ACC112 (cell line): ENCODE measurements around the gene NID2.

ENCODE experiments used
- H2AFZ ChIP-seq: fragments of 200-600 bp; sonication (generic); one replicate; pipeline ENCODE4 v1.6.0; 2017; ENCODE audit warnings: antibody characterized with exemption, low read length; ENCODE audit not compliant: unreplicated experiment
- H3K27ac ChIP-seq: fragments of 200-600 bp; sonication (generic); 2 replicates; pipeline ENCODE4 v1.5.1; 2014; ENCODE audit warnings: low read depth, mild to moderate bottlenecking, antibody characterized with exemption, low read length, moderate library complexity
- H3K27me3 ChIP-seq: fragments of 200-600 bp; sonication (generic); 2 replicates; pipeline ENCODE4 v1.6.1; 2014; ENCODE audit warnings: mild to moderate bottlenecking, antibody characterized with exemption, low read length, moderate library complexity, mixed read lengths; ENCODE audit not compliant: insufficient read depth
- H3K36me3 ChIP-seq: fragments of 200-600 bp; sonication (generic); 2 replicates; pipeline ENCODE4 v1.6.1; 2016; ENCODE audit warnings: mild to moderate bottlenecking, antibody characterized with exemption, low read length, moderate library complexity, mixed read lengths; ENCODE audit not compliant: insufficient read depth
- H3K4me1 ChIP-seq: fragments of 200-600 bp; sonication (generic); one replicate; pipeline ENCODE4 v1.6.1; 2016; ENCODE audit warnings: low read length, mixed read lengths; ENCODE audit not compliant: insufficient read depth, unreplicated experiment, control insufficient read depth
- H3K4me3 ChIP-seq: fragments of 200-600 bp; sonication (generic); 2 replicates; pipeline ENCODE4 v1.5.1; 2014; ENCODE audit warnings: mild to moderate bottlenecking, low read depth, low read length
- H3K79me2 ChIP-seq: fragments of 200-600 bp; sonication (generic); one replicate; pipeline ENCODE4 v1.6.0; 2016; ENCODE audit warnings: low read length; ENCODE audit not compliant: control insufficient read depth, unreplicated experiment, insufficient read depth

The NID2 gene

GRCh38 chr14:52053044-52053443 is 15.8 kb downstream of the NID2 start:
- Histone ChIP-seq H3K79me2 (peaks cover 68% of the 10 kb centered on the region), H3K36me3 (peaks cover 37% of the 10 kb centered on the region), H3K27ac (peak overlapping the region; percentile 93), H2AFZ (no peak overlapping the region), H3K27me3 (no peaks in the 10 kb centered on the region), H3K4me3 (peak overlapping the region; percentile 46; the same call in 1 of the 2 replicates), H3K4me1 (peaks cover 76% of the 10 kb centered on the region)

DNA sequence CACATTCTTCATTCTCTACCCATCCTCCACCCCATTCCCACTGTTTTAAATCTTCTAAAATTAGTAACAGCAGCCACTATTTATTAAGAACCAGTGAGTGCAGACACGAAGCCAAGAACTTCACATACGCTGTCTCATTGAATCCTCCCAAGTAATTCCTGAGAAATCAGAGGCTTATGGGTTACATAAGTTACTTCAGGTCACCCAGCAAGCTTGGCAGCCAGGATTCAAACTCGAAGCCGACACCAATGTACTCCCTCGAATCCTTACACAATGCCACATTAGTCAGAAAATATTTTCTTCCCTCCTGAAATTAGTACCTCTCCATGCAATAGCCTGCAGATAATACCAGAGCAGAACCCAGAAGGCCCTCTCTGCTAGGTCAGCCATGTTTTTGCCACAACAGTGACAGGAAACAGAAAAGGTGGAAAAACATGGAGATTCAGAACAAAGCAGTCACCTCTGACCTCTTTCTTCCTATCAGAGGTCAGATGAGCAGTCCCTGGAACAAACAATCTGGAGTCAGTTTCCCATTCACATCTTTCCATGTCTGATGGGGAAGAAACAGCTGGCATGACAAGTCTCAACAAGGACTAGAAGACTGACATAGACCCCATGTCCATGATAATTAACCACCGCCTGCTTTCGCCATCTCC is 16.4 kb downstream of the NID2 start:
- Histone ChIP-seq H3K79me2 (peaks cover 74% of the 10 kb centered on the region), H2AFZ (no peak overlapping the region), H3K4me1 (peaks cover 80% of the 10 kb centered on the region), H3K4me3 (peak overlapping the region; percentile 46), H3K27me3 (no peaks in the 10 kb centered on the region), H3K27ac (peak overlapping the region; percentile 93), H3K36me3 (peaks cover 36% of the 10 kb centered on the region; the same call in 1 of the 2 replicates)

GRCh38 chr14:52051871-52052270 is 17.0 kb downstream of the NID2 start:
- H2AFZ ChIP-seq, result no peak overlapping the region
- H3K4me1 ChIP-seq, result peaks cover 85% of the 10 kb centered on the region
- peak overlapping the region; percentile 93 for H3K27ac ChIP-seq
- peaks cover 80% of the 10 kb centered on the region for H3K79me2 ChIP-seq
- H3K27me3 ChIP-seq, result no peaks in the 10 kb centered on the region
- peaks cover 36% of the 10 kb centered on the region for H3K36me3 ChIP-seq
- H3K4me3 ChIP-seq, result peak overlapping the region; percentile 46

- peaks cover 86% of the 10 kb centered on the region for H3K79me2 ChIP-seq
- H3K27me3 ChIP-seq, result no peaks in the 10 kb centered on the region
- peak overlapping the region; percentile 93 for H3K27ac ChIP-seq
- peak overlapping the region; percentile 46 for H3K4me3 ChIP-seq
- peaks cover 91% of the 10 kb centered on the region for H3K4me1 ChIP-seq
- H3K36me3 ChIP-seq, result peaks cover 39% of the 10 kb centered on the region
- no peak overlapping the region for H2AFZ ChIP-seq
These were observed 17.6 kb downstream of the NID2 start for GRCh38 chr14:52051251-52051650.

- Histone ChIP-seq H3K27me3 (no peaks in the 10 kb centered on the region), H3K27ac (no peak overlapping the region), H2AFZ (no peak overlapping the region), H3K79me2 (peaks cover 91% of the 10 kb centered on the region), H3K36me3 (peaks cover 36% of the 10 kb centered on the region), H3K4me1 (peaks cover 89% of the 10 kb centered on the region), H3K4me3 (no peak overlapping the region)
These were observed 18.9 kb downstream of the NID2 start for GRCh38 chr14:52049721-52050588.

GRCh38 chr14:52049271-52049670 is 19.6 kb downstream of the NID2 start:
- no peaks in the 10 kb centered on the region for H3K27me3 ChIP-seq
- H3K4me3 ChIP-seq, result no peak overlapping the region
- H3K4me1 ChIP-seq, result peaks cover 88% of the 10 kb centered on the region
- no peak overlapping the region for H3K27ac ChIP-seq
- no peak overlapping the region for H2AFZ ChIP-seq
- peaks cover 91% of the 10 kb centered on the region for H3K79me2 ChIP-seq
- peaks cover 29% of the 10 kb centered on the region for H3K36me3 ChIP-seq

- H3K27ac ChIP-seq, result 0 out of 2 replicates have a peak overlapping the region, but pooled peaks have one; percentile 3
- no peak overlapping the region for H3K4me3 ChIP-seq
- H3K4me1 ChIP-seq, result peaks cover 87% of the 10 kb centered on the region
- H3K27me3 ChIP-seq, result no peaks in the 10 kb centered on the region
- H3K36me3 ChIP-seq, result peaks cover 24% of the 10 kb centered on the region
- H2AFZ ChIP-seq, result no peak overlapping the region
- H3K79me2 ChIP-seq, result peaks cover 90% of the 10 kb centered on the region
These were observed 20.1 kb downstream of the NID2 start for GRCh38 chr14:52048641-52049204.

DNA sequence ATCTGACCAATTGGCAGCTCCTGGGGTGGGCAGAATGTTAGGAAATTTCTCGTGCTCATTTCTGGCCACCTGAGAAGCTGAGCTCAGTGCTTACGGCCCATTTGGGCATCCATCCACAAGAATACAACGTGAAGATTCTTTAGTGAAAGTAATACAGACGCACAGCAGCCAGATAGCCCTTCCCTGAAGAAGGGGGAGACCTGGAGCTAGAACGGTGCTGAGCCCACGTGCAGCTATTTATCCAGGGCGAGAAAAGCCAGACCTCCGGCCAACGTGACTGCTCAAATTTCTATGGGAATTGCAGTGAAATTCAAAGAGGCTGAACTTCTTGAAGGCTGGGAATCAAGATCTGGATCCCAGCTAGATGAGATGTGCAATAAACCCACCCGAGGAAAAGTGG is 20.7 kb downstream of the NID2 start:
- peaks cover 90% of the 10 kb centered on the region for H3K79me2 ChIP-seq
- no peak overlapping the region for H3K4me3 ChIP-seq
- no peaks in the 10 kb centered on the region for H3K27me3 ChIP-seq
- H3K27ac ChIP-seq, result 0 out of 2 replicates have a peak overlapping the region, but pooled peaks have one; percentile 3
- no peak overlapping the region for H2AFZ ChIP-seq
- H3K4me1 ChIP-seq, result peaks cover 86% of the 10 kb centered on the region
- peaks cover 18% of the 10 kb centered on the region for H3K36me3 ChIP-seq

- H2AFZ ChIP-seq, result no peak overlapping the region
- peaks cover 69% of the 10 kb centered on the region for H3K4me1 ChIP-seq
- H3K79me2 ChIP-seq, result peaks cover 80% of the 10 kb centered on the region
These were observed 22.4 kb downstream of the NID2 start for GRCh38 chr14:52046376-52046917.

DNA sequence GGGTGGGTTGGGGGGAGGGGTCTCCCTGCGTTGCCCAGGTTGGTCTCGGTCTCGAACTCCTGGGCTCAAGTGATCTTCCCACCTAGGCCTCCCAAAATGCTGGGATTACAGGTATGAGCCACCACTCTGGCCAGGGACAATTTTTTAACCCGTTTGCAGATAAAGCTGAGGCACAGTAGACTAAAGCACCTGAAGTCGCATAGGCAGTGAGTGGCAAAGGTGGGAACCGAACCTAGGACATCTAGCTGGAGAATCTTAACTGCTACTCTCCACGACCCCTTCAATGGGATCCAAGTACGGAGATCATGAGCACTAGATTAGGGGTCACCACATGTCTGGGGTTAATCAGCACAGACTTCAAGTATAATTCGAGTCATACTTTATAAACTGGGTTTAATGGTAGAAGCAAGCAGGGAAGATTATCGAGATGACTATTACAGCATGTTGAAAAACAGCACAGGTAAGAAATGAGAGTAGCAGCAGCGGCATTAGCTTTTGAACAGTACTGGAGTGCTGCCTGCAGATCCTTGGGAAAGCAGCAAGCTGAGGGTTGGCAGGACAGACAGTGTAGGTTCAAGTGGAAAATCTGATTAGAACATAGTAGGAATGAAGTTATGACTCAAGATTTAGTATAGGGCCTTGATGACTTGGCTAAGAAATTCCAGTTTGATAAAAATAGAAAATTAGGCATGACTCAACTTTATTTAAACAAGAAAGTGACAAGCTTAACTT is 23.9 kb downstream of the NID2 start:
- Histone ChIP-seq H3K36me3 (peaks cover 38% of the 10 kb centered on the region), H3K4me3 (no peak overlapping the region), H2AFZ (no peak overlapping the region), H3K27ac (peak overlapping the region; percentile 87), H3K27me3 (no peaks in the 10 kb centered on the region), H3K79me2 (peaks cover 65% of the 10 kb centered on the region), H3K4me1 (peaks cover 59% of the 10 kb centered on the region)

More at GRCh38 chr14:52046376-52046917, 22.4 kb downstream of the NID2 start:
- no peaks in the 10 kb centered on the region for H3K27me3 ChIP-seq
- H3K4me3 ChIP-seq, result no peak overlapping the region
- H3K36me3 ChIP-seq, result peaks cover 26% of the 10 kb centered on the region
- peak overlapping the region; percentile 87 for H3K27ac ChIP-seq
